IMR-90 (cell line): ENCODE results near the gene PCCA. TPM values are rescaled to one million over a fixed set of nuclear protein-coding genes. Genes with fewer than 3 reads are reported as not detected.
"Not testable (repeated sequence)": the region's sequence is repeated elsewhere in the genome, so short reads cannot be mapped to it uniquely, and the experiment has no call there.

Source experiments
- ATAC-seq: fragments of 200-7000 bp; cut with Tn5 transposase; 2 replicates; pipeline ENCODE4 v1.9.1; 2020; ENCODE audit warnings: low read depth, mild to moderate bottlenecking, moderate library complexity
- BruUV-seq: library from RNA; stranded (reverse); fragments of 400-500 nt; replicated peaks from 2 replicates; lab custom pipeline; 2021; lab: Mats Ljungman, UMichigan
- CTCF ChIA-PET: fragments of 300-600 bp; formaldehyde crosslinking; extraction: SDS; loops from one replicate; lab custom pipeline; 2021; ENCODE audit warnings: antibody characterized with exemption; lab: Yijun Ruan, JAX
- POLR2A ChIA-PET: fragments of 300-600 bp; sonication (Branson Sonifier 250); formaldehyde crosslinking; loops from one replicate; lab custom pipeline; 2022; ENCODE audit warnings: antibody characterized with exemption; ENCODE audit not compliant: unreplicated experiment; lab: Charles Lee
- DNase-seq: peaks from one replicate; pipeline ENCODE4 v3.0.0; 2013
- H2AFZ ChIP-seq: replicated peaks from 2 replicates; pipeline ENCODE3; 2013; ENCODE audit warnings: low read length, mild to moderate bottlenecking; ENCODE audit not compliant: poor library complexity
- H2AK5ac ChIP-seq: 2 replicates; pipeline ENCODE4 v1.6.1; 2013; ENCODE audit warnings: low read depth, low read length, inconsistent platforms
- H2AK9ac ChIP-seq: replicated peaks from 2 replicates; pipeline ENCODE3; 2013; ENCODE audit warnings: mild to moderate bottlenecking, low read depth, low read length, moderate library complexity; ENCODE audit not compliant: poor library complexity
- H2BK120ac ChIP-seq: 2 replicates; pipeline ENCODE4 v1.6.1; 2013; ENCODE audit warnings: low read depth, low read length, inconsistent platforms
- H2BK15ac ChIP-seq: 3 replicates; pipeline ENCODE4 v1.6.1; 2013; ENCODE audit warnings: low read depth, low read length, inconsistent platforms
- H2BK20ac ChIP-seq: 2 replicates; pipeline ENCODE4 v1.6.1; 2013; ENCODE audit warnings: low read depth, mild to moderate bottlenecking, inconsistent platforms, low read length, moderate library complexity
- H2BK5ac ChIP-seq: 2 replicates; pipeline ENCODE4 v1.6.1; 2013; ENCODE audit warnings: mild to moderate bottlenecking, low read depth, low read length, inconsistent platforms; ENCODE audit not compliant: poor library complexity, severe bottlenecking
- H3K14ac ChIP-seq: replicated peaks from 2 replicates; pipeline ENCODE4 v1.6.1; 2013; ENCODE audit warnings: low read depth, low read length, inconsistent platforms
- H3K18ac ChIP-seq: 2 replicates; pipeline ENCODE4 v1.6.1; 2013; ENCODE audit warnings: low read depth, low read length, control low read depth
- H3K23ac ChIP-seq: 2 replicates; pipeline ENCODE4 v1.6.1; 2013; ENCODE audit warnings: low read depth, low read length, inconsistent platforms
- H3K27ac ChIP-seq: 2 replicates; pipeline ENCODE4 v1.5.1; 2013; ENCODE audit warnings: mild to moderate bottlenecking, control low read depth, low read length; ENCODE audit not compliant: insufficient read depth
- H3K27me3 ChIP-seq: 2 replicates; pipeline ENCODE4 v1.6.1; 2013; ENCODE audit warnings: low read length; ENCODE audit not compliant: control insufficient read depth, insufficient read depth
- H3K36me3 ChIP-seq: 2 replicates; pipeline ENCODE4 v1.6.1; 2013; ENCODE audit warnings: low read length, mixed read lengths; ENCODE audit not compliant: control insufficient read depth, insufficient read depth
- H3K4ac ChIP-seq: 2 replicates; pipeline ENCODE4 v1.6.1; 2013; ENCODE audit warnings: low read depth, low read length, inconsistent platforms
- H3K4me1 ChIP-seq: 2 replicates; pipeline ENCODE4 v1.6.1; 2013; ENCODE audit warnings: low read length, mixed read lengths; ENCODE audit not compliant: control insufficient read depth, insufficient read depth
- H3K4me2 ChIP-seq: 2 replicates; pipeline ENCODE4 v1.6.1; 2013; ENCODE audit warnings: low read depth, mild to moderate bottlenecking, control low read depth, low read length, moderate library complexity
- H3K4me3 ChIP-seq: 2 replicates; pipeline ENCODE4 v1.5.1; 2013; ENCODE audit warnings: low read depth, mild to moderate bottlenecking, control low read depth, low read length, moderate library complexity; ENCODE audit not compliant: insufficient read depth
- H3K56ac ChIP-seq: 2 replicates; pipeline ENCODE4 v1.6.1; 2013; ENCODE audit warnings: low read length, inconsistent platforms; ENCODE audit not compliant: insufficient read depth; ENCODE audit errors: extremely low read depth
- H3K79me1 ChIP-seq, 2 experiments: 2 replicates each; pipeline ENCODE4 v1.6.1; 2013; ENCODE audit warnings: low read length in 2 of 2, inconsistent platforms in 1 of 2, low read depth in 1 of 2
- H3K9ac ChIP-seq: 2 replicates; pipeline ENCODE4 v1.6.1; 2013; ENCODE audit warnings: low read depth, low read length, control low read depth
- H3K9me1 ChIP-seq: 2 replicates; pipeline ENCODE4 v1.6.1; 2013; ENCODE audit warnings: low read length, inconsistent platforms; ENCODE audit not compliant: insufficient read depth
- H3K9me3 ChIP-seq: 2 replicates; pipeline ENCODE4 v1.6.1; 2013; ENCODE audit warnings: low read length; ENCODE audit not compliant: control insufficient read depth, insufficient read depth
- H4K20me1 ChIP-seq: 2 replicates; pipeline ENCODE4 v1.6.1; 2013; ENCODE audit warnings: low read length, inconsistent platforms; ENCODE audit not compliant: insufficient read depth
- H4K5ac ChIP-seq: 2 replicates; pipeline ENCODE4 v1.6.1; 2013; ENCODE audit warnings: mild to moderate bottlenecking, low read depth, low read length, control low read depth
- H4K8ac ChIP-seq, 2 experiments: 2 replicates each; pipeline ENCODE4 v1.6.1; 2013; ENCODE audit warnings: low read depth in 2 of 2, low read length in 2 of 2, control low read depth in 1 of 2, inconsistent platforms in 1 of 2
- H4K91ac ChIP-seq: 2 replicates; pipeline ENCODE4 v1.6.1; 2013; ENCODE audit warnings: low read depth, low read length, inconsistent platforms; ENCODE audit not compliant: insufficient read depth
- WGBS, 2 experiments: methylation state at CpG; one replicate each; pipeline versions ENCODE4 v1.1.5 to v1.1.7; 2013; ENCODE audit warnings: missing lambda C conversion rate in 2 of 2; ENCODE audit not compliant: insufficient read length in 1 of 2; ENCODE audit errors: extremely low coverage in 2 of 2; 5-methylcytosine and 5-hydroxymethylcytosine counted together
- dilution Hi-C: fragments of 300-500 bp; cut with HindIII; formaldehyde crosslinking; loops from one replicate; pipeline ENCODE4 v1.14.3; 2018; ENCODE audit warnings: low sequenced_read_pairs; ENCODE audit not compliant: unreplicated experiment
- in situ Hi-C: fragments of 300-500 bp; cut with MboI; formaldehyde crosslinking; loops from 3 replicates; pipeline ENCODE4 v1.14.3; 2019; ENCODE audit warnings: low sequenced_read_pairs, inconsistent platforms, mixed read lengths
- intact Hi-C: fragments of 100-400 bp; cut with micrococcal nuclease; formaldehyde crosslinking; loops from 2 replicates; pipeline ENCODE4 v1.10.0; 2022
- polyA plus RNA-seq, 3 experiments: library from polyadenylated mRNA; depleted of rRNA; stranded (reverse); fragments of >200 nt; gene quantifications; 2 replicates each; pipeline ENCODE4 v1.2.3, GENCODE V29; 2012; ENCODE audit warnings: low replicate concordance in 1 of 3
- total RNA-seq: library from RNA; depleted of rRNA; stranded (reverse); fragments of >200 nt; gene quantifications from 2 replicates; pipeline ENCODE4 v1.2.3, GENCODE V29; 2012

The PCCA gene
- total and polyA plus RNA-seq, 2 of the 4 experiments (the other 2 are of a cell fraction), result 7.6 to 24.0 TPM

DNA sequence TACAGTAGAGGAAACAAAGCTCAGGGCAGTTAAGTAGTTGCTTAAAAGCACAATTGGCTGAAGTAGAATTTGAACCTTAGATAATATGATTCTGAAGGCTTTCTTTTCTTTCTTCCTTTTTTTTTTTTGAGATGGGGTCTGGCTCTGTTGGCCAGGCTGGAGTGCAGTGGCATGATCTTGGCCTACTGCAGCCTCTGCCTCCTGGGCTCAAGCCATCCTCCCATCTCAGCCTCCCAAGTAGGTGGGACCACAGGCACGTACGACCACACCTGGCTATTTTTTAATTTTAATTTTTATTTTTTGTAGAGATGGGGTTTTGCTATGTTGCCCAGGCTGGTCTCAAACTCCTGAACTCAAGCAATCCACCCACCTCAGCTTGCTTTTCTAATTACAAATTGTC lies 3.4 kb downstream of the PCCA start:
- H3K14ac ChIP-seq, H2BK20ac ChIP-seq, H2AK9ac ChIP-seq, H4K91ac ChIP-seq, H3K36me3 ChIP-seq, H3K9me3 ChIP-seq, H3K27me3 ChIP-seq, in situ Hi-C loops, BruUV-seq, H3K4me2 ChIP-seq, H2AFZ ChIP-seq, H4K8ac ChIP-seq, ATAC-seq, H4K5ac ChIP-seq, dilution Hi-C loops, H3K4me1 ChIP-seq, H3K56ac ChIP-seq, H2BK120ac ChIP-seq, H2AK5ac ChIP-seq, CTCF ChIA-PET, DNase-seq, H3K9me1 ChIP-seq, H3K9ac ChIP-seq, H2BK5ac ChIP-seq, intact Hi-C loops, H3K4ac ChIP-seq, H3K27ac ChIP-seq, H3K23ac ChIP-seq, H2BK15ac ChIP-seq, H3K18ac ChIP-seq, H3K4me3 ChIP-seq: not testable (repeated sequence)
- H4K20me1 ChIP-seq, result peaks cover 33% of the 10 kb centered on the region; the same call in 1 of the 2 replicates
- POLR2A ChIA-PET, result interaction anchor here (0.6 kb wide), 1 partner anchor 53 kb away, joined by 5 read pairs; no protein-coding TSS in a partner anchor
- no CpG with 5 or more reads among the region's 2 CpGs for WGBS, 2 experiments
- H3K79me1 ChIP-seq, result peaks cover 28 to 78% of the 10 kb centered on the region in 2 experiments
